Superior temporal gyrus (tissue), 1 donor: ENCODE results near the gene MTHFS.

Experiments
- DNase-seq: peaks from one replicate; pipeline ENCODE4 v3.0.0-alpha.2; 2016; ENCODE audit errors: extremely low spot score

MTHFS gene

DNA sequence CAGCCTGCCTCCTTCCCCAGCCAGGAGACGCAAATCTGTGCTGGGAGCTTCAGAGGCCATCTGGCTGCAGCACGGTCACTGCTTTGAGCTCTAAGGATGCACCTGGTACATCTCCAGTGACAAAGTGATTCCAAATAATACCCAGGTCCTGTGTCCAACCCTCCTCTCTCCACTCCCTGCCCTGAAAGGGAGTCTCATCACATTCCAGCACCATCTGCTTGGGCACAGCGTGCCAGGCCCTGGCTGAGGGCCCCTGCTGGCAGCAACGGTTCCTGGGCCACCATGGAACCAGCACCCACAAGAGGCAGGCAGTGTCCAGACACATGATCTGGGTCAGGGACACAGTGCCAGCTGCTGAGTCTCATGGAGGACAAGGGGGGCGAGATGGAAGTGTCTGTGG, 81.3 kb downstream of the MTHFS start:
- DNase-seq: no peak

DNA sequence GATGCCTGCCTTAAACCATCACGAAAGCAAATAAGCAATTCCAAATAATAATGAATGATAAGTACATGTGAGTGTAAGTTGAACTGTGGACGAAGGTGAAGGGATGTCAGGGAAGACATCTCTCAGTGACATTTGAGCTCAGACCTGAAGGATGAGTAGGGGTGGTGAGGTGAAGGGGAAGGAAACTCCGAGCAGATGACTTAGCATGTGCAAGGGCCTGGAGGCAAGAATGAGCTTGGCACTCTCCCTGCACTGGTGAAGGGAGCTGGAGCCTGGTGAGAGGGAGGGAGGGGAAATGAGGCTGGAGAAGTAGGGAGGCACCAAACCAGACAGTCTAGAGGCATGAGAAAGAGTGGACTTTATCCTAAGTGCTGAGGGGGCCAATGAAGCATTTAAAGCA, 84.3 kb downstream of the MTHFS start:
- no peak for DNase-seq

DNA sequence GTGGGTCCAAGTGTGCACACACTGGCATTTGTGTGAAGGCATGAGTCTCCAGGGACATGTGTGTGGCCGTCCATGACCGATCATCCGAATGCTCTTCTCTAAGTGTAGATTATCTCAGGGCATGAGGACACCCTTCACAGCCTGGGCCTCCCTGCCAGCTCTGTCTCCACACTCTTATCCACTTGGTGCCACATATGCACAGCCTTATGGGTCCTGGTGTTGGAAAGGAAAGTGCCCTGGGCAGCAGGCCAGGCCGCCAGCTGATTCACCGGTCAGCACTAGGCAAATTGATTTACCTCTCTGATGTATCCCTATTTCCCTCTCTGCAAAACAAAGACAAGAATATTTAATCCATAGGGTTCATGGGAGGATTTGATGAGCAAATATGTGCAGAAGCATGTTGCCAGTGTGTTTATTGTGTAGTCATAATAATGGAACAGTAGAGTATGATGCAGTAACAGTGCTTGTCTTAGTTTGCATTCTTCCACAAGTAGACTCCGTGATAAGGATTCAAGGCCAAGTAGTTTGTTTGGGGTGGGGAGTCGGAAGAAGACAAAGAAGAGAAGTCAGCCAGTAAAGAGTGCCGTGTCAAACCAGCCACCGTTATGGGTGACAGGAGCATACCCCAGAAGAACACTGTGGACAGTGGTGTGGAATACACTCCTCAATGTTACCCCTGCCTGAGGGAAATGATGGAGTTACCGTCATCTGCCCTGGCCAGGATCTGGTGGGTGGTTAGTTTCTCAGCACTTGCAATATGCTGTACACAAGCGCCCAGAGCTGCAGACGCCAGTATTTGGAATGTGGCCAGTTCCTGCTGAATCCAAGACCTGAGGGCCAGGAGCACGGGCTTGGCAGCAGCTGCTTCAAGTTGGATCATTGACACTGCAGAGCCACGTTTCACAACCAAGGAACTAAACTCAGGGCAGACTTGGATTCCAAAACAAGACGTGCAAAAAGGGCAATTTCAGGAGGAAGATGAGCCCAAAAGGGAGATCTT, 85.1 kb downstream of the MTHFS start:
- DNase-seq: peak; percentile 17

DNA sequence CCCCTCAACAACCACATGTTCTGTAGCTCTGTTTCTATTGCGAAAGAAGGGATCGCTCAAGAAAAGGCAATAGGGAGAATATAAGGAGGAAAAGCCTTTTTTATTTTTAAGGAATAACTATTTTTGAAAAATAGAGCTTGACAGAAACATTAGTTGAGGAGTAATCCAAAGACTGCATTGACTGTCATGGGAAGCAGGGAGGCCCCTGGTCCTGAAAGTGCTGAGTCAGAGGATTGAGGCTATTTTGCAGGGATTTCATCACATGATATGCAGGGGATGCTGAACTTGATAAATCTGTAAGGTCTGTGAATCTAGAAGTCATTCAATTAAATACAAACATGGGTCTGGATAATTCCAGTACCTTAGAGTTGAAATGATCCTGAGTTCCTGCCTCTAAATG, 92.0 kb downstream of the MTHFS start:
- DNase-seq: no peak

DNA sequence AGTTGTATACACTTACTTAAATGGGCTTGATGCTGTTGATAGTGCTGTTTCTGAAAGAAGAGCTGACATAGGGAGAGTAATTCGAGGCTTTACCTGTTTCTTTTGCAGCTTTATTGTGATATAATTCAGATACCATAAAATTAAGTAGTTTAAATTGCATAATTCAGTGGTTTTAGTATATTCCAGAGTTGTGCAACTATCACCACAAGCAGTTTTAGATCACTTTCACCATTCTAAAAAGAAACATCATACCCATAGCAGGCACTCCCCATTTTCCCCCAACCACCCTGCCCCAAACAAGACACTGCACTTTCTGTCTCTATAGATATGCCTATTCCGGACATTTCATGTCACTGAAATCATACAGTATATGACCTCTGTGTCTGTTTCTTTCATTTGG, 98.5 kb downstream of the MTHFS start:
- no peak for DNase-seq
